Stimulated activated effector memory CD8-positive, alpha-beta T cell treated with anti-CD3 and anti-CD28 coated beads, Interleukin-12 subunit alpha, Interleukin-12 subunit beta, amount 100 ng/mL, for 72 hours (primary cell): Measurements from ENCODE around the gene DCAF11.
"Not testable (repeated sequence)": the region's sequence is repeated elsewhere in the genome, so short reads cannot be mapped to it uniquely, and the experiment has no call there.

Experiments
- ATAC-seq: fragments of 150-1000 bp; cut with Tn5 transposase; 2 replicates; pipeline ENCODE4 v1.10.0; 2021
- DNase-seq, 2 donors: peaks; one replicate each; pipeline ENCODE4 v3.0.0; 2021 to 2022; ENCODE audit warnings: low spot score in 2 of 2
- H3K27ac Mint-ChIP-seq: one replicate; pipeline ENCODE4 v1.8.0; 2022; ENCODE audit warnings: mild to moderate bottlenecking, mixed read lengths
- H3K36me3 Mint-ChIP-seq: one replicate; pipeline ENCODE4 v1.8.0; 2022; ENCODE audit warnings: mild to moderate bottlenecking, mixed read lengths
- H3K4me1 Mint-ChIP-seq: one replicate; pipeline ENCODE4 v1.8.0; 2022; ENCODE audit warnings: mixed read lengths
- H3K4me3 Mint-ChIP-seq: one replicate; pipeline ENCODE4 v1.8.0; 2022; ENCODE audit warnings: mild to moderate bottlenecking, mixed read lengths
- H3K9me3 Mint-ChIP-seq: one replicate; pipeline ENCODE4 v1.8.0; 2022; ENCODE audit warnings: mixed read lengths

Gene DCAF11

DNA sequence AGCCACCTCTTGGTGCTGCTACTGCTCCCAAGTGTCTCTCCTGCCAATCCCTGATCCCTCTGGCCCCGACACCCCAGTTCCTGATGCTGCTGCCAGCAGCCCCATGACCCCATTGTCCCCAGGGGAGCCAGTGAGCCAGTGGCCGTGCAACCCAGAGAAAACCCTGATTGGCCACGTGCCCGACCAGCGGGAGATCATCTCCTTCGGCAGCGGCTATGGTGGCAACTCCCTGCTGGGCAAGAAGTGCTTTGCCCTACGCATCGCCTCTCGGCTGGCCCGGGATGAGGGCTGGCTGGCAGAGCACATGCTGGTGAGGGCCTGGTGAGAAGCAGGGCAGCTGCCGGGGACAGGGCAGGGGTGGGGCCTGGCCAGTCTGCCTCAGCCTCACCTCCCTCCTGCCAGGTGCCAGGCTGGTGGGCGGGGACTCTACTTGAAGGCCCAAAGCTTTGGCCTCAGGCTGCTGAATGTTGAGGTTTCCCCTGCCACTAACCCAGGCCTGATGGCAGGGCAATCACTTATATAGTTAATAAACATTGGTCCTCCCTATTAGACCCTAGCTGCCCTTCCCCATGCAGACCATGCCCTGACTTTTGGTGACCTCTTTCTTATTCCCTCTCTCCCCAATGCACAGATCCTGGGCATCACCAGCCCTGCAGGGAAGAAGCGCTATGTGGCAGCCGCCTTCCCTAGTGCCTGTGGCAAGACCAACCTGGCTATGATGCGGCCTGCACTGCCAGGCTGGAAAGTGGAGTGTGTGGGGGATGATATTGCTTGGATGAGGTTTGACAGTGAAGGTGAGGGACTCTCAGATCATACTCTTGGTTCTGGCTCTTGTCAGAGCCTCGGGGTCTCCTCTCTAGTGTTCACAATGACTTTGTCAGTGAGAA lies 15.4 kb upstream of the DCAF11 start:
- H3K9me3 Mint-ChIP-seq: no peaks in the 10 kb centered on the region
- peaks cover 97% of the 10 kb centered on the region for H3K36me3 Mint-ChIP-seq

DNA sequence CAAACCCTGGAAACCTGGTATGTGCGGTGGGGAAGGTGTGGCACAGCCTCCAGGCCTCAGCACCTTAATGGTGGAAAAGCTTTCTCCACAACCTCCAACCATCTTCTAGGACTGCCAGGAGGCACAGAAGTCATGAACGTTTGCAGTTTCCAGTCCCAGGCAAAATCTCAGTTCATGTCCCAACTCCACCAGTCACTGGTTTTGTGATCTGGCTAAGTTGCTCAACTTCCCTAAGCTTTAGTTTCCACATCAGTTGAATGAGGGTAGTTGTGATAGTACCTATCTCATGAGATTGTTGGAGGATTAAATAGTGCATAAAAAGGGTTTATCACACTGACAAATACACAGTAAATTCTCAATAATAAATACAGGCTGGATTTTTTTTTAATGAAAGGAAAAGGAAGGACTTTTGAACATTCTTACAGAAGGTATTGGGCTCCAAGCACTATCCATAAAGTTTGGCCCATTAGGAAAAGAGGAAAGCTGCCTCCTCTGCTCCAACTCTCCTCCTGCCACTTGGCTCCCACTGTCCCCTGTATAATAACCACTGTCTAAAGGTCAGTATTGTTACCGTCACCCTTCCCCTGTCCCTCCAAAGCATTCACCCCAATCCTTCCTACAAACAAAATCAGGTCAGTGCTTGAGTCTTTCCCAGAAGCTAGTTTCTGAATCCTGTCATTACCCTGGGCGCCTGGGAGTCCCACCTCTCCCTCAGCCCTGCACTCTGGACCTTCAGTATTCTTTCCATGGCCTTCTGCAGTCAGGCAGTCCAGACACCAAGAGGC lies 14.2 kb upstream of the DCAF11 start:
- DNase-seq (no peak), ATAC-seq (no peak)
- Mint-ChIP-seq H3K36me3 (peaks cover 93% of the 10 kb centered on the region), H3K9me3 (no peaks in the 10 kb centered on the region), H3K4me3 (no peak overlapping the region), H3K27ac (peak overlapping the region; percentile 10), H3K4me1 (peaks cover 15% of the 10 kb centered on the region)

More for the DNA sequence above, 15.4 kb upstream of the DCAF11 start:
- ATAC-seq (no peak), DNase-seq (no peak)
- no peak overlapping the region for H3K4me3 Mint-ChIP-seq
- peak overlapping the region; percentile 60 for H3K27ac Mint-ChIP-seq
- H3K4me1 Mint-ChIP-seq: peaks cover 22% of the 10 kb centered on the region

DNA sequence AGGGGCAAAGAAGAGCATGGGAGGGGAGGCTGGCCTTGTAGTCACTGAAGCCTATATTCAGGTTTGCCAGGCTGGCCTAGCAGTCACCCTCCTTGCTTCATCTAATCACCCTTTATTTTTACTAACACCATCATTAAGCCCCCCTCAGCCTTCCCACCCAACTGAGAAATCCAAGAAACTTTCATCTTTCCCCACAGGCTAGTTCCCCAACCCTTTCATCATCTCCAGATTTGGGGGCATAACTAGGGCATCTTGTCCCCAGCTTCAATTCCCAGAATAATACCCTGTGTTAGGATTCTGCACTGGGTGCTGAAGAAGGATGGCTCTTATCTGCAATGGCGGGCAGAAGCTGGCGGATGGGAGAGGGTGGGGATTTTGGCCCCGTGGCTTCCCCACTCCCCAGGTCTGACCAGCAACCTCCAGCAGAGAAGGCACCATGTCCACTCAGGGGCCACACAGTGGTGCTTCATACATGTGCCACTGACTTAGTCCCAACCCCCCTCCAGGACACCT lies 13.5 kb upstream of the DCAF11 start:
- H3K9me3 Mint-ChIP-seq: no peaks in the 10 kb centered on the region
- ATAC-seq (no peak), DNase-seq (no peak)
- peaks cover 87% of the 10 kb centered on the region for H3K36me3 Mint-ChIP-seq
- peak overlapping the region; percentile 10 for H3K27ac Mint-ChIP-seq
- H3K4me1 Mint-ChIP-seq: peaks cover 12% of the 10 kb centered on the region
- H3K4me3 Mint-ChIP-seq: no peak overlapping the region

DNA sequence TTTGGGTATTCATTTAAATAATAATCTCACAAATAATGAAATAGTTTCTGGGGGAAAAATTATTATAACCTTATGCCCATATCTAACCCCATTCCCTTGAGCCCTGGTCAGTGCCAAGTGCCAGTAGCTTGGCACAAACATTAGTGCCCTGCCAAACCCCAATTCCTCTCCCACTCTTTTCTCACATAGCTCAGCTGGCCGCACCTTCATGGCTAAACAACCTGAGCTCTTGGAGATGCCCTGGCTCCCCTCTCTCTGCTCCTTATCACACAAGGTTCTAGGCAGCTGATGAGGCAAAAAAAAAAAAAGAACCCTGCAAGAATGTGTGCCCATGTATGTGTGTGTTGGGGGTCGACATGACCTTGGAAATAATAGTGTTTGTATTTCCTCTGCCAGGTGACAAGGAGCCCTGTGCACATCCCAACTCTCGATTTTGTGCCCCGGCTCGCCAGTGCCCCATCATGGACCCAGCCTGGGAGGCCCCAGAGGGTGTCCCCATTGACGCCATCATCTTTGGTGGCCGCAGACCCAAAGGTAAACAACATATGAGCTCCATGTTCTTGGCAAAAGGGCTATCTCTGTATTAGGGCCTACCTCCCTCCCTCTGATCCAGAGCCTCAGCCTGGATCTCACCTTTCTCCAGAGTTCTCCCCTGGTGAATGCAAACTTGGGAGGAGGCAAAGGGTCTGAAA lies 12.1 kb upstream of the DCAF11 start:
- H3K4me1 Mint-ChIP-seq: peaks cover 7% of the 10 kb centered on the region
- H3K4me3 Mint-ChIP-seq: no peak overlapping the region
- no peaks in the 10 kb centered on the region for H3K9me3 Mint-ChIP-seq
- peaks cover 72% of the 10 kb centered on the region for H3K36me3 Mint-ChIP-seq
- H3K27ac Mint-ChIP-seq: no peak overlapping the region
- ATAC-seq: no peak
- DNase-seq: no peak

DNA sequence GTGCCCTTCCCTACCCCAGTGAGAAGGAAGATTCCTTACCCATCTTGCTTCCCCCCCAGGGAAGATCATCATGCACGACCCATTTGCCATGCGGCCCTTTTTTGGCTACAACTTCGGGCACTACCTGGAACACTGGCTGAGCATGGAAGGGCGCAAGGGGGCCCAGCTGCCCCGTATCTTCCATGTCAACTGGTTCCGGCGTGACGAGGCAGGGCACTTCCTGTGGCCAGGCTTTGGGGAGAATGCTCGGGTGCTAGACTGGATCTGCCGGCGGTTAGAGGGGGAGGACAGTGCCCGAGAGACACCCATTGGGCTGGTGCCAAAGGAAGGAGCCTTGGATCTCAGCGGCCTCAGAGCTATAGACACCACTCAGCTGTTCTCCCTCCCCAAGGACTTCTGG lies 11.1 kb upstream of the DCAF11 start:
- no peak for ATAC-seq
- H3K9me3 Mint-ChIP-seq: no peaks in the 10 kb centered on the region
- no peak overlapping the region for H3K27ac Mint-ChIP-seq
- H3K4me3 Mint-ChIP-seq: no peak overlapping the region
- peaks cover 9% of the 10 kb centered on the region for H3K4me1 Mint-ChIP-seq
- peaks cover 62% of the 10 kb centered on the region for H3K36me3 Mint-ChIP-seq
- DNase-seq: no peak

DNA sequence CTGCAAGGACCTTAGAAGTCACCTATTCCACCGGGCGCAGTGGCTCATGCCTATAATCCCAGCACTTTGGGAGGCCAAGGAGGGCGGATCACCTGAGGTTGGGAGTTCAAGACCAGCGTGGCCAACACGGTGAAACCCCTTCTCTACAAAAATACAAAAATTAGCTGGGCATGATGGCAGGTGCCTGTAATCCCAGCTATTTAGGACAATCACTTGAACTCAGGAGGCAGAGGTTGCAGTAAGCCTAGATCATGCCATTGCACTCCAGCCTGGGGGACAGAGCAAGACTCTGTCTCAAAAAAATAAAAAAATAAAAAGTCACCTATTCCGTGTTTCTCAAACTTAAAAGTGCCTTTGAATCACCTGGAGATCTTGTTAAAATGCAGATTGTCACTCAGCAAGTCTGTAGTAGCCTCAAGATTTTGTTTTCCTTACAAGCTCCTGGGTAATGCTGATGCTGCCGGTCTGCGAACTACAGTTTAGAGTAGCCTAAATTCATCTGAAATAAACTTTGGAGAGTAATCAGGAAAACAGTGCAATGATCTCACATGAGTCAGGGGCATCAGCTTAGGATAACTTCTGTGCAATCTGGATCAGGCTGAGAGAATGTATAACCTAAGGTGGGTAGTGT lies 8.9 kb upstream of the DCAF11 start:
- H3K4me3 Mint-ChIP-seq, H3K9me3 Mint-ChIP-seq, DNase-seq, ATAC-seq: not testable (repeated sequence)
- peaks cover 41% of the 10 kb centered on the region for H3K36me3 Mint-ChIP-seq
- peaks cover 17% of the 10 kb centered on the region for H3K4me1 Mint-ChIP-seq
- H3K27ac Mint-ChIP-seq: peak overlapping the region; percentile 85

DNA sequence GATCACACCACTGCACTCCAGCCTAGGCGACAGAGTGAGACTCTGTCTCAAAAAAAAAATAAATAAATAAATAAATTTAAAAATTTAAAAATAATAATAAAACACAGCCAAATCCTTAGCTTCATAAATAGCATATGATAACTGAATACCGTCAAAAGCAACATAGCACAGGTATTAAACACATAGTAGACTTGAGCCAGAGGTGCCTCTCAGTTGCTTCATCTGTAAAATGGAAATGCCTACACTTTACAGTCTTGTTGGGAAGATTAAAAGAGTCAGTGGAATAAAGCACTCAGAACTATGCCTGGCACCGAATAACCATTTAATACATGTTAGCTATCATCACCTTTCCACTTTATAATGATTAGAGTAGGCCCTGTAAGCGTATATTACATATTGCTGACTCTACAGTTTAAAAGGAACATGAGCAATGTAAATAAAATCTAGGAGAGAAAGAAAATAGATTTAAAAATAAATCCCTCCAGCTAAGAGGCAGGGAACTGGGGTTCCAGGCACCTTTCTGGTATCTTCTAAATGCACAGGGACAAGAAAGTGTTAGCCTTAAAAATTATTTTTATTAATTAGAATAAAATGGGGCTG lies 7.8 kb upstream of the DCAF11 start:
- H3K9me3 Mint-ChIP-seq: no peaks in the 10 kb centered on the region
- no peak for DNase-seq

DNA sequence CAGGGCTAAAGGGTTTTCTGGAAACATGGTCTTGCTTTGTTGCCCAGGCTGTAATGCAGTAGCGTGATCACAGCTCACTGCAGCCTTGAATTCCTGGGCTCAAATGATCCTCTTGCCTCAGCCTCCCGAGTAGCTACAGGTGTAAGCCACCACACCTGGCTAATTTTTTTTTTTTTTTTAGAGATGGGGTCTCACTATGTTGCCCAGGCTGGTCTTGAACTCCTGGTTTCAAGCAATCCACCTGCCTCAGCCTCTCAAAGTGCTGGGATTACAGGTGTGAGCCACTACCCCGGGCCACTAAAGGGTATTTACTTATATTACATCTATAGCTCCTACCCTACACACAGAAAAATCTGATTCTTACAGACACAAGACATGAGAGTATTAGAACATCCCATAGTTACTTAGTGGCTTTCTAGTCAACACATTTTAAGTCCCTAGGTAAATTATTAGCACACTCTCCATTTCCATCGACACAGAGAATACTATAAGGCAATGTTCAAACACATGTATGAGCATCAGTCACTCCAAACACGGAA lies 6.2 kb upstream of the DCAF11 start:
- Mint-ChIP-seq H3K36me3 (peaks cover 15% of the 10 kb centered on the region), H3K4me3 (peak overlapping the region; percentile 31), H3K9me3 (no peaks in the 10 kb centered on the region), H3K4me1 (peaks cover 17% of the 10 kb centered on the region), H3K27ac (peak overlapping the region; percentile 72)
- DNase-seq: no peak
- ATAC-seq: no peak

More for the DNA sequence above, 7.8 kb upstream of the DCAF11 start:
- H3K4me1 Mint-ChIP-seq: peaks cover 17% of the 10 kb centered on the region
- no peak for ATAC-seq
- H3K27ac Mint-ChIP-seq: no peak overlapping the region
- H3K36me3 Mint-ChIP-seq: peaks cover 30% of the 10 kb centered on the region
- no peak overlapping the region for H3K4me3 Mint-ChIP-seq

DNA sequence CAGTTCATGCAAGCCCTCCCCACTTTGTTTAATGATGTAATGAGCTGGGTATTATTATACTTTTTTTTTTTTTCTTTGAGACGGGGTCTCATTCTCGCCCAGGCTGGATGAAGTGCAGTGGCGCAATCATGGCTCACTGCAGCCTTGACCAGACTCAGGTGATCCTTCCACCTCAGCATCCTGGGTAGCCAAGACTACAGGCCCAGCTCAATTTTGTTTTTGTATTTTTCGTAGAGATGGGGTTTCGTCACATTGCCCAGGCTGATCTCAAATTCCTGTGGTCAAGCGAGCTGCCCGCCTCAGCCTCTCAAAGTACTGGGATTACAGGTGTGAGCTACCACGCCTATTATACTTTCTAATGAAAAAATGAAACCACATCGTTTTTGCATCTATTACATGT lies 4.5 kb upstream of the DCAF11 start:
- H3K9me3 Mint-ChIP-seq: no peaks in the 10 kb centered on the region
- DNase-seq (no peak), ATAC-seq (no peak)
- H3K27ac Mint-ChIP-seq: no peak overlapping the region
- H3K36me3 Mint-ChIP-seq: peaks cover 16% of the 10 kb centered on the region
- peaks cover 17% of the 10 kb centered on the region for H3K4me1 Mint-ChIP-seq
- no peak overlapping the region for H3K4me3 Mint-ChIP-seq

DNA sequence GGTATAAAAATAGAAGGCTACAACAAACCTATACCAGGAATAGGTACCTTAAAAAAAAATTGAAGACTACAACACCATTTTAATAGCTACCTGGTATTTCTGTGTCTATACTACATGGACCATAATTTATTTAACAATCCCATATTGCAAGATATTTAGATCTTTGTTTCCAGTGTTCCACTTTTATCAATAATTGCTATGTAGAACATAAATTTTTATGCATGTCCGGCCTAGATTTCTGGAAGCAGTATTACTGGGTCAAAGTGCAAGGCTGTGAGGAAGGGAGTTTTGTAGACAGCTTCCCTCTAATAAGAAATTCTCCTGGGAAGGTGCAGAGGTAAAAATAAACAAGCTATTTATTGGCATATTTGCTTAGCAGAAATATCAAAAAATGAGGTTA lies 4.1 kb upstream of the DCAF11 start:
- Mint-ChIP-seq H3K36me3 (peaks cover 20% of the 10 kb centered on the region), H3K27ac (no peak overlapping the region), H3K4me1 (peaks cover 21% of the 10 kb centered on the region), H3K4me3 (no peak overlapping the region), H3K9me3 (no peaks in the 10 kb centered on the region)
- DNase-seq: no peak
- ATAC-seq: no peak

DNA sequence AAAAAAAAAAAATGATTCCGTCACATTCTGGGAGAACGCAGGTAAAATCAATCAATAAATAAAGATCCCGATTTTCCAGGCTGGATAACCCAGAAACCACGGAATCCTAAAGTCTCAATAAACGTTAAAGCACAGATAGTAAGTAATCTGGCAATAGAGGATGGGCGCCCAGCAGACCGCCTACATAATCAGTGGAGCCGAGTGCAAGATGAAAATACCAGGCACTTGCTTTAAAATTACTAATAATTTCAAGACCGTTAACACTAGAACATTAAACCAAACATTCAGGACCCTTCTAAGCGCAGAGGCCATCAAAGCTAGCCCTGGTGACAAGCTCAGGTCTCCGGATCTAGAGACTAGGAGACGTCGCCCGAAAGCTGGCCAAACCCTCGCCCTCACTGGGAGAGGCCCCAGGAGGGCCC lies 1.2 kb upstream of the DCAF11 start:
- no peak for DNase-seq
- H3K4me1 Mint-ChIP-seq: peaks cover 28% of the 10 kb centered on the region
- H3K4me3 Mint-ChIP-seq: peak overlapping the region; percentile 94
- peaks cover 46% of the 10 kb centered on the region for H3K36me3 Mint-ChIP-seq
- peak overlapping the region; percentile 98 for H3K27ac Mint-ChIP-seq
- no peak for ATAC-seq
- no peaks in the 10 kb centered on the region for H3K9me3 Mint-ChIP-seq

DNA sequence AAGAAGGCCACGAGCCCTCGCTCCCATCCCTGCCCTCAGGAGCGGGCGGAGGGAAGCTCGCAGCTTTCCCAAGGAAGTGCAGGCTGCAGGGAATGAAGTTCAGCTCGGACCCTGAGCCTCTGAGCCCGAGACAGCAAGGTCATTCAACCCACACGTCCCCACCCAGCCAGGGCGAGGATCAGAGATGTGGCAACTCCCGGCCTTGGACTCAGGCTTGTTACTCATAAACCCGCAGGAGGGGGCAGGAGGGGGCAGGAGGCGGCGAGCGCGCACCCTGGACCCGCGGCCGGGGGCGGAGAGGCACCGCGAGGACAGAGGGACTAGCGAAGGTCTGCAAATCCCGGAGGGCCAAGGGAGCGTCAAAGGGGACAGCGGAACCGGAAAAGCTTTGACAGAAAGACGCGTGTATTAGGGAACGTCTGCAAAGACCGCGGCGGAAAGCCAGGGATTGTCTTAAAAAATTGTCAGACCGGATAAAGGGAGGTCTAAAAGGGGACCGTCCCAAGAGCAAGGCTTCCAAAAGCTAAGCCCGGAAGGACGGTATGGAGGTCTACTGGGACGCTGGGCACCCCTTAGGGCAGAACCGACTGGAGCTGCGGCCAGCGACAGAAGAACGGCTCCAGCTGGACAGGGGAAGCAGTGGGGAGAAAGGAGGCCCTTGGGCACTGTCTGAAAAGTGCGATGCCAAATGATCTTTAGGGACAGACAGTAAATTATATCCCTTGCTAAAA lies 611 bp upstream of the DCAF11 start:
- H3K36me3 Mint-ChIP-seq: peaks cover 51% of the 10 kb centered on the region
- ATAC-seq (peak; percentile 49), DNase-seq (peak in 1 of 2 donors; percentile 64)
- peak overlapping the region; percentile 98 for H3K27ac Mint-ChIP-seq
- no peaks in the 10 kb centered on the region for H3K9me3 Mint-ChIP-seq
- peaks cover 27% of the 10 kb centered on the region for H3K4me1 Mint-ChIP-seq
- peak overlapping the region; percentile 94 for H3K4me3 Mint-ChIP-seq

DNA sequence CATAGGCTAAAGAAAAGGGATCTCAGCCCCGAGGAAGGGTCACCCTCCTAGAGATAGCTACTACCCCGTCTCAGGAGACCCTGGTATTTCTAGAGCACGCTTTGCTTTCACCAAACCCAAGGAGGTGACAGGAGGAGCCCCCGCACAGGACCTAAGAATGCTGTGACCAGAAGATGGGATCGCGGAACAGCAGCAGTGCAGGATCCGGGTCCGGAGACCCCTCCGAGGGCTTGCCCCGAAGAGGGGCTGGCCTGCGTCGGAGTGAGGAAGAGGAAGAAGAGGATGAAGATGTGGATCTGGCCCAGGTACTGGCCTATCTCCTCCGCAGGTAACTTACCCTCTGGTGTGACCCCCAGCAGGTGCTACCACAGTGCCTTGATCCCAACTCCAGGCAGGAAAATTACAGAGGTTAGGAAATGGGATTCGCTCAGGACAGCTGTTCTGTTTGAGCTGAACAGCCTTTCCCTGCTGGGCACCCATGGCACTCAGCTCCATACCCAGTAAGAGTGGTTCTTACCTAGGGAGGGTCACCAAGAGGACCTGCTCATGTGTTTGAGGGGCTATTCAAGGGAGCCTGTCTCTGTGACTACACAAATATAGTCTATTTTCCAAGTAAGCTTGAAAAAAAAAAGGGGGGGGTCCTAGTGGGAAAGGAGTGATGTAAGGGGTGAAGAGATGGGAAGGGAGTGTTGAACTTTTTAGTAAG lies 998 bp downstream of the DCAF11 start:
- peaks cover 68% of the 10 kb centered on the region for H3K36me3 Mint-ChIP-seq
- H3K4me1 Mint-ChIP-seq: peaks cover 24% of the 10 kb centered on the region
- ATAC-seq (no peak), DNase-seq (no peak)
- peak overlapping the region; percentile 98 for H3K27ac Mint-ChIP-seq
- peak overlapping the region; percentile 94 for H3K4me3 Mint-ChIP-seq
- no peaks in the 10 kb centered on the region for H3K9me3 Mint-ChIP-seq
